Gastrocnemius medialis (tissue), 4 donors: ENCODE results near the gene ZBP1. TPM values are rescaled to one million over a fixed set of nuclear protein-coding genes. Genes with fewer than 3 reads are reported as not detected.

Experiments used
- ATAC-seq, 2 donors: fragments of 150-250 bp; one replicate each; pipeline ENCODE4 v1.9.1; 2016
- DNase-seq, 2 donors: peaks; one replicate each; pipeline ENCODE4 v3.0.0-alpha.2; 2019
- H3K27ac ChIP-seq, 4 donors: fragments of 200-600 bp; sonication (generic); 1 replicate in 1 of 4; 2 replicates in 3 of 4; pipeline ENCODE4 v1.5.1; 2016 to 2018; ENCODE audit warnings: mild to moderate bottlenecking in 2 of 4, moderate library complexity in 1 of 4
- H3K27me3 ChIP-seq, 3 donors: fragments of 200-600 bp; sonication (generic) in 2 of 3; 1 replicate in 1 of 3; 2 replicates in 2 of 3; pipeline versions ENCODE4 v1.5.1 to v1.6.0; 2016 to 2019; ENCODE audit warnings: mild to moderate bottlenecking in 1 of 3, moderate library complexity in 1 of 3
- H3K36me3 ChIP-seq, 2 donors: fragments of 200-600 bp; sonication (generic) in 1 of 2; one replicate each; pipeline ENCODE4 v1.5.1; 2017 to 2018
- H3K4me1 ChIP-seq, 2 donors: fragments of 200-600 bp; sonication (generic) in 1 of 2; one replicate each; pipeline ENCODE4 v1.5.1; 2016 to 2017; ENCODE audit warnings: mild to moderate bottlenecking in 2 of 2
- H3K4me3 ChIP-seq, 4 donors: fragments of 200-600 bp; sonication (generic) in 3 of 4; 1 replicate in 1 of 4; 2 replicates in 3 of 4; pipeline ENCODE4 v1.5.1; 2016 to 2019; ENCODE audit warnings: mild to moderate bottlenecking in 2 of 4
- H3K9me3 ChIP-seq, 3 donors: fragments of 200-600 bp; sonication (generic) in 2 of 3; 1 replicate in 1 of 3; 2 replicates in 2 of 3; pipeline ENCODE4 v1.5.1; 2016 to 2019
- CTCF ChIP-seq, 5 experiments: fragments of 450-650 bp in 3 of 5; fragments of 200-600 bp in 2 of 5; sonication (generic) in 2 of 5; IDR thresholded peaks in 4 of 5; conservative IDR thresholded peaks in 1 of 5; 1 replicate in 4 of 5; 2 replicates in 1 of 5; pipeline ENCODE4 v1.5.1; 2016 to 2019; ENCODE audit warnings: antibody characterized with exemption in 5 of 5, mild to moderate bottlenecking in 3 of 5, moderate library complexity in 3 of 5
- POLR2A ChIP-seq, 2 donors: fragments of 450-650 bp; IDR thresholded peaks; one replicate each; pipeline ENCODE4 v1.6.1; 2017; ENCODE audit warnings: antibody characterized with exemption in 2 of 2, mild to moderate bottlenecking in 2 of 2, moderate library complexity in 2 of 2
- in situ Hi-C, 4 donors: fragments of 200-750 bp; cut with MboI; loops; one replicate each; pipeline versions ENCODE4 v1.15.0 to v1.8.0; 2017; ENCODE audit warnings: low sequenced_read_pairs in 4 of 4
- intact Hi-C: fragments of 100-400 bp; cut with DNase I; formaldehyde crosslinking; loops from one replicate; pipeline ENCODE4 v1.15.1; 2023; ENCODE audit warnings: low total_unique reads
- total RNA-seq, 4 donors: library from RNA; depleted of rRNA; stranded (reverse); fragments of >200 nt; gene quantifications; one replicate each; pipeline versions ENCODE4 v1.1.0 to v1.2.3, GENCODE V29; 2016

ZBP1 gene
- total RNA-seq, 4 donors from 2014 or later, result not detected

GRCh38 chr20:57653910-57654309 is 33.7 kb upstream of the ZBP1 start:
- TF ChIP-seq POLR2A (IDR thresholded peaks at IDR 0.05), result no peak
- no peak for TF ChIP-seq CTCF (IDR thresholded peaks at IDR 0.05 in 4 of 5, conservative IDR thresholded peaks at IDR 0.05 in 1 of 5)
- no peak for DNase-seq
- no peak overlapping the region for H3K27ac ChIP-seq
- ATAC-seq, result no peak
- no peaks in the 10 kb centered on the region for H3K4me1 ChIP-seq
- in situ Hi-C loops (loop anchor here in 3 of 4 donors (5.0 to 10.0 kb wide), 4 partner anchors 101 to 531 kb away; no protein-coding TSS in a partner anchor), intact Hi-C loops (loop anchor here (2.0 to 10.0 kb wide), 3 partner anchors 433 to 551 kb away; no protein-coding TSS in a partner anchor)
- no peaks in the 10 kb centered on the region for H3K27me3 ChIP-seq
- peaks cover 0 to 9% of the 10 kb centered on the region in 2 donors for H3K36me3 ChIP-seq
- H3K9me3 ChIP-seq, result no peaks in the 10 kb centered on the region
- H3K4me3 ChIP-seq, result no peak overlapping the region

GRCh38 chr20:57653546-57653900 is 33.3 kb upstream of the ZBP1 start:
- in situ Hi-C loops, result loop anchor here in 3 of 4 donors (5.0 to 10.0 kb wide), 4 partner anchors 101 to 531 kb away; no protein-coding TSS in a partner anchor
- no peak overlapping the region for H3K4me3 ChIP-seq
- ATAC-seq, result no peak
- no peaks in the 10 kb centered on the region for H3K4me1 ChIP-seq
- no peak overlapping the region for H3K27ac ChIP-seq
- no peak for DNase-seq
- no peaks in the 10 kb centered on the region for H3K9me3 ChIP-seq
- H3K36me3 ChIP-seq, result peaks cover 0 to 9% of the 10 kb centered on the region in 2 donors
- H3K27me3 ChIP-seq, result no peaks in the 10 kb centered on the region
- intact Hi-C loops, result loop anchor here (10.0 kb wide), 1 partner anchor 551 kb away; no protein-coding TSS in a partner anchor
- TF ChIP-seq CTCF (IDR thresholded peaks at IDR 0.05 in 4 of 5, conservative IDR thresholded peaks at IDR 0.05 in 1 of 5) (no peak), POLR2A (IDR thresholded peaks at IDR 0.05) (no peak)

GRCh38 chr20:57652606-57653545 is 32.6 kb upstream of the ZBP1 start:
- peaks cover 0 to 9% of the 10 kb centered on the region in 2 donors for H3K36me3 ChIP-seq
- no peak overlapping the region for H3K4me3 ChIP-seq
- intact Hi-C loops (loop anchor here (10.0 kb wide), 1 partner anchor 552 kb away; no protein-coding TSS in a partner anchor), in situ Hi-C loops (loop anchor here in 3 of 4 donors (5.0 to 10.0 kb wide), 4 partner anchors 102 to 532 kb away; no protein-coding TSS in a partner anchor)
- no peaks in the 10 kb centered on the region for H3K27me3 ChIP-seq
- H3K27ac ChIP-seq, result no peak overlapping the region
- no peaks in the 10 kb centered on the region for H3K4me1 ChIP-seq
- DNase-seq, result no peak
- TF ChIP-seq CTCF (IDR thresholded peaks at IDR 0.05 in 4 of 5, conservative IDR thresholded peaks at IDR 0.05 in 1 of 5) (no peak), POLR2A (IDR thresholded peaks at IDR 0.05) (no peak)
- H3K9me3 ChIP-seq, result no peaks in the 10 kb centered on the region
- ATAC-seq, result no peak

GRCh38 chr20:57651881-57652605 is 31.8 kb upstream of the ZBP1 start:
- in situ Hi-C loops, result loop anchor here in 3 of 4 donors (5.0 to 10.0 kb wide), 4 partner anchors 103 to 533 kb away; no protein-coding TSS in a partner anchor
- ATAC-seq, result no peak

More at GRCh38 chr20:57651881-57652605, 31.8 kb upstream of the ZBP1 start:
- intact Hi-C loops, result loop anchor here (10.0 kb wide), 1 partner anchor 553 kb away; no protein-coding TSS in a partner anchor
- TF ChIP-seq CTCF (IDR thresholded peaks at IDR 0.05 in 4 of 5, conservative IDR thresholded peaks at IDR 0.05 in 1 of 5) (no peak), POLR2A (IDR thresholded peaks at IDR 0.05) (no peak)
- H3K36me3 ChIP-seq, result peaks cover 0 to 9% of the 10 kb centered on the region in 2 donors
- no peak for DNase-seq
- H3K4me1 ChIP-seq, result no peaks in the 10 kb centered on the region
- H3K4me3 ChIP-seq, result no peak overlapping the region
- no peaks in the 10 kb centered on the region for H3K27me3 ChIP-seq
- no peak overlapping the region for H3K27ac ChIP-seq
- H3K9me3 ChIP-seq, result no peaks in the 10 kb centered on the region
